Activated T-helper 17 cell treated with anti-CD3 and anti-CD28 coated beads, Interleukin-2, amount 50 U/mL, for 72 hours (primary cell): ENCODE data around the gene TSPAN14. TPM values are rescaled to one million over a fixed set of nuclear protein-coding genes. Genes with fewer than 3 reads are reported as not detected.

Source experiments
- ATAC-seq: fragments of 150-1000 bp; cut with Tn5 transposase; replicated peaks from 2 replicates; pipeline ENCODE4 v1.10.0; 2021; ENCODE audit warnings: mild to moderate bottlenecking, moderate library complexity
- H3K27ac Mint-ChIP-seq: one replicate; pipeline ENCODE4 v1.8.0; 2022; ENCODE audit warnings: mixed read lengths
- H3K27me3 Mint-ChIP-seq: one replicate; pipeline ENCODE4 v1.8.0; 2022; ENCODE audit warnings: mixed read lengths
- H3K36me3 Mint-ChIP-seq: one replicate; pipeline ENCODE4 v1.8.0; 2022; ENCODE audit warnings: low read depth, mild to moderate bottlenecking, mixed read lengths
- H3K4me1 Mint-ChIP-seq: one replicate; pipeline ENCODE4 v1.8.0; 2022; ENCODE audit warnings: mixed read lengths
- H3K4me3 Mint-ChIP-seq: one replicate; pipeline ENCODE4 v1.8.0; 2022; ENCODE audit warnings: mild to moderate bottlenecking, mixed read lengths
- H3K9me3 Mint-ChIP-seq: one replicate; pipeline ENCODE4 v1.8.0; 2022; ENCODE audit warnings: mixed read lengths
- total RNA-seq, 2 donors: library from RNA; stranded (reverse); gene quantifications; one replicate each; pipeline ENCODE4 v1.2.3, GENCODE V29; 2022

The TSPAN14 gene
- total RNA-seq, 2 donors from 2014 or later = 61.9 to 64.5 TPM

DNA sequence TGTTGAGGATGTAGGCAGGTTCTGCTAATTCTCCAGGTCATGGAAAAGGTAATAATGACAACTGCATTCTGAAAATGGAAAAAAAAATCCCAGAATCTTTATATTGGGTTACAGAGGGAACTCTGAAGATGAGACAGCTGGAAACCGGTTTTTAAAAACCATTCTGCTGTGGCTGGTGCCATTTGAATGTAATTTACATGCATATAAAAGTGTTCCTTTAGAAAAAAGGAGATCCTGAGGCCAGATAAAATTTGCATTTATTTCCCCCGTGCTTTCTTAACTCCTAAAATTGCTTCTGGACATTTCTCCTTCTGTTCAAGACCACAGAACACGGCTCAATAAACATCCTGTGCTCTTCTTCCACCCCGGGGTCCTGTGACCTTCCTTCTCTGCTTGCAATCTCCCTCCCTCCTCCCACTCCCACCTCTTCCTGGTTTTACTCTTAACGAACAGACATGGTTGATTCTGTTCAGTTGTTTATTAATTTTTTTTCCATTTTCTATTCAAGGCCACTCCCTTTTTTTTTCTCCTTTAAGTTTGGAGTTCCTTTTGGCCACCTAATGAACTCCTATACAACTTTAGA is 125.2 kb downstream of the TSPAN14 start:
- Mint-ChIP-seq H3K36me3 (no peaks in the 10 kb centered on the region), H3K27ac (no peak overlapping the region), H3K4me3 (no peak overlapping the region), H3K9me3 (no peaks in the 10 kb centered on the region), H3K27me3 (peaks cover 7% of the 10 kb centered on the region), H3K4me1 (peaks cover 4% of the 10 kb centered on the region)
- no peak for ATAC-seq

DNA sequence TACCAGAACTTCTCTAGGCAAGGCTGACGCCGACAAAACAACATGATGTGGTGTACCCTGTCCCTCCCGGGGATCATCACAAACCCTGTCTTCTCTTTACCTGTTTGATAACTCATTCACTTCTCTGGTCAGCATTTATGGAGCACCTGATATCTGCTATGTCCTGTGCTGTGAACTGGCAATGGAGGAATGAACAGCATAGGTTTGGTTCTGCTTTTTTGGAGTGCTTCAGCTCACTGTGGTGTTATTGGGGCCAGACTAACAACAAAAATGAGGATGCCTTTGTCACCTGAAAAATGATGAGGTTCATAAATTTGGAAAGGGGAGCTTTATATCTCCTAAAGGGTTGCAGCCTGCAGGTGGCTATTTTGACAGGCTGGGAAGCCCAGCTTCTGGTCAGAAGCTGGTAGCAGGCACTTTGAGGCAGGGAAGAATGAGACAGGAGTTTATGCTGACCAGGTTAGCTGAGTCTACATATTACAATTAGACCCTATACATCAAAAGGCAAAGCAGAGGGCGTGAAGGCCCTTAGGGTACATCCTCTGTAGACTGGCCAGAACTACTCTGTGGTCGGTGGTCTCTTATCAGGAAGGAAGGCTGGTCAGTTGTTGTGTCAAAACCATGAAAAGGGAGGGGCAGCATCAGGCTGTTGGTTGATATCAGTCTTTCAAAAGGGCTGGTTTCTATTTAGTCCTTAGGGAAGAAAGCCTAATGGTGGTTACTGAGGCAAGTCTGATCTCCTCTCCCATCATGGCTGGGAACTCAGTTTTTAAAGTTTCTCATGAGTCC is 125.9 kb downstream of the TSPAN14 start:
- Mint-ChIP-seq H3K9me3 (no peaks in the 10 kb centered on the region), H3K27ac (no peak overlapping the region), H3K4me3 (no peak overlapping the region), H3K4me1 (peaks cover 4% of the 10 kb centered on the region), H3K27me3 (peaks cover 7% of the 10 kb centered on the region), H3K36me3 (no peaks in the 10 kb centered on the region)
- no peak for ATAC-seq

DNA sequence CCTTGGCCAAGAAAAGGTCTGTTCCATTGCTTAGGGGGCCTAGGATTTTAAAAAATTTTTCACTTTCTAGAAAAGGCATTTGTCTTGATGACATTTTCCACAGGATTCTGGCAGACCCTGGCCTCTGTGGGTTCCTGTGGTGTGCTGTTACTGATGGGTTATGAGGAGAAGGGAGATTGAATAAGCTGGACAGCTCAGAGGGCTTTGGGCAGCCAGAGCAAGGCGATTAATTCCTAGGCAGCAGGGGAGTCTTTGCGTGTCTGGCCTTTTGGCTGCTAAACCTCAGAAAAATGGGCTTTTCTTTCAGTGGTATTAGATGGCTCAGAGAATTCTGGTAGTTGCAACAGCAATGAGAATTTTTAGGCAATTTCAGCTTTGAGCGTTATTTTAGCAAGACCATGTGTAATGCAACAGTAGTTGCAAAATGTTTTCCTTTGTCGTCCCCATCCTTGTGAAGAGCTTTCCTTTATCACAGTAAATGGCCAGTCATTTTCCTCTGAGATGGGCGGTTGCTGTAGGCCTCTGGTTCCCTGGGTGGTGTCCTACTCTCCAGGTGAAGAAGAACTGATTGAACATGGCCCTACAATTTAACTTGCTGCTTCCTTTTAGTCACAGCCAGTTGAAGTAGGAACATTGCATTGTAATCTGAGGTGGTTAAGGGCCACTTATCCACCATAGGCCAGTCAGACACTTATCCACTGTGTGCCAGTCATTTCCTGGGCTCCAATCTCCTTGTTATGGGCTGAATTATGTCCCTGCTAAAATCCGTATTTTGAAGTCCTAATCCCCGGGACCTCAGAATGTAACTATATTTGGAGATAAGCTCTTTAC is 126.7 kb downstream of the TSPAN14 start:
- no peaks in the 10 kb centered on the region for H3K9me3 Mint-ChIP-seq
- H3K27me3 Mint-ChIP-seq = peaks cover 7% of the 10 kb centered on the region
- H3K4me1 Mint-ChIP-seq = peaks cover 4% of the 10 kb centered on the region
- no peak overlapping the region for H3K4me3 Mint-ChIP-seq
- ATAC-seq = no peak
- H3K36me3 Mint-ChIP-seq = no peaks in the 10 kb centered on the region
- H3K27ac Mint-ChIP-seq = no peak overlapping the region

DNA sequence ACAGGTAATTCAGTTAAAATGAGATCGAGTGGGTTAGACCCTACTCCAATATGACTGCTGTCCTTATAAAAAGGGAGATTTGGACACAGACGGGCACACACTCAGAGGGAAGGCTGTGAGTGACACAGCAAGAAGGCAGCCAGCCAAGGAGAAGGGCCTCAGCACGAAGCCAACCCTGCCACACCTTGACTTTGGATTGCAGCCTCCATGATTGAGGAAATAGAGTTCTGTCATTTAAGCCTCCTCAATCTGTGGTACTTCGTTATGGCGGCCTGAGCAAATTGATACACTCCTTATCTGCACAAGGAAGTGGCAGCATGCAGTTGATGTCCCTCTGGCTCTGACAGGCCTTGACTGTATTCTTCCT is 127.3 kb downstream of the TSPAN14 start:
- Mint-ChIP-seq H3K4me3 (no peak overlapping the region), H3K27ac (no peak overlapping the region), H3K9me3 (no peaks in the 10 kb centered on the region), H3K36me3 (no peaks in the 10 kb centered on the region), H3K4me1 (peaks cover 4% of the 10 kb centered on the region), H3K27me3 (peaks cover 7% of the 10 kb centered on the region)
- ATAC-seq = no peak

GRCh38 chr10:80582286-80582960 is 128.3 kb downstream of the TSPAN14 start:
- Mint-ChIP-seq H3K27ac (no peak overlapping the region), H3K9me3 (no peaks in the 10 kb centered on the region), H3K36me3 (no peaks in the 10 kb centered on the region), H3K4me3 (no peak overlapping the region), H3K4me1 (peaks cover 4% of the 10 kb centered on the region), H3K27me3 (peaks cover 7% of the 10 kb centered on the region)
- no peak for ATAC-seq

Other genes with a start within 250 kb of the TSPAN14 start
- gene ANXA11, start 248.8 kb upstream of the TSPAN14 start, total RNA-seq = 100 to 1,000 TPM; 184 to 275 TPM
- not detected for gene MAT1A, start 164.7 kb upstream of the TSPAN14 start, total RNA-seq
- not detected for gene DYDC1, start 97.6 kb upstream of the TSPAN14 start, total RNA-seq
- not detected for gene DYDC2, start 97.5 kb upstream of the TSPAN14 start, total RNA-seq
- gene PRXL2A, start 45.8 kb upstream of the TSPAN14 start, total RNA-seq = 1 to 10 TPM; 9.4 to 9.6 TPM
- gene SH2D4B, start 83.6 kb downstream of the TSPAN14 start, total RNA-seq = under 1 TPM; 0.11 to 0.32 TPM